SK-N-MC (cell line): Measurements from ENCODE around the gene DDX20.

Source experiments
- DNase-seq: peaks from one replicate; pipeline ENCODE4 v3.0.0-alpha.2; 2011; ENCODE audit warnings: low read depth, low spot score
- H3K27ac ChIP-seq: fragments of 200-600 bp; sonication (generic); 2 replicates; pipeline ENCODE4 v1.5.1; 2016; ENCODE audit warnings: mixed run types
- H3K36me3 ChIP-seq: fragments of 200-600 bp; sonication (generic); 2 replicates; pipeline ENCODE4 v1.6.1; 2017; ENCODE audit warnings: antibody characterized with exemption, low read length, mixed read lengths; ENCODE audit not compliant: insufficient read depth
- H3K4me3 ChIP-seq: fragments of 200-600 bp; sonication (generic); 2 replicates; pipeline ENCODE4 v1.5.1; 2016
- H3K9ac ChIP-seq: fragments of 200-600 bp; sonication (generic); 2 replicates; pipeline ENCODE4 v1.8.0; 2017; ENCODE audit warnings: mixed run types, mixed read lengths; ENCODE audit not compliant: insufficient read length
- H3K9me3 ChIP-seq: fragments of 200-600 bp; sonication (generic); 2 replicates; pipeline ENCODE4 v1.6.1; 2017; ENCODE audit warnings: low read depth, mild to moderate bottlenecking, antibody characterized with exemption, low read length, moderate library complexity, mixed read lengths
- EZH2 ChIP-seq: fragments of 200-600 bp; sonication (generic); IDR thresholded peaks from one replicate; pipeline ENCODE4 v1.6.1; 2017; ENCODE audit warnings: antibody characterized with exemption
- FOXP2 ChIP-seq: optimal IDR thresholded peaks from 2 replicates; pipeline ENCODE3; 2011; ENCODE audit warnings: mild to moderate bottlenecking, moderate library complexity; ENCODE audit not compliant: insufficient read depth; ENCODE audit errors: extremely low read length, control extremely low read depth
- POLR2AphosphoS5 ChIP-seq: IDR thresholded peaks from 2 replicates; pipeline ENCODE4 v1.6.1; 2012; ENCODE audit warnings: mild to moderate bottlenecking, low read depth, low read length, borderline replicate concordance

DDX20 gene

DNA sequence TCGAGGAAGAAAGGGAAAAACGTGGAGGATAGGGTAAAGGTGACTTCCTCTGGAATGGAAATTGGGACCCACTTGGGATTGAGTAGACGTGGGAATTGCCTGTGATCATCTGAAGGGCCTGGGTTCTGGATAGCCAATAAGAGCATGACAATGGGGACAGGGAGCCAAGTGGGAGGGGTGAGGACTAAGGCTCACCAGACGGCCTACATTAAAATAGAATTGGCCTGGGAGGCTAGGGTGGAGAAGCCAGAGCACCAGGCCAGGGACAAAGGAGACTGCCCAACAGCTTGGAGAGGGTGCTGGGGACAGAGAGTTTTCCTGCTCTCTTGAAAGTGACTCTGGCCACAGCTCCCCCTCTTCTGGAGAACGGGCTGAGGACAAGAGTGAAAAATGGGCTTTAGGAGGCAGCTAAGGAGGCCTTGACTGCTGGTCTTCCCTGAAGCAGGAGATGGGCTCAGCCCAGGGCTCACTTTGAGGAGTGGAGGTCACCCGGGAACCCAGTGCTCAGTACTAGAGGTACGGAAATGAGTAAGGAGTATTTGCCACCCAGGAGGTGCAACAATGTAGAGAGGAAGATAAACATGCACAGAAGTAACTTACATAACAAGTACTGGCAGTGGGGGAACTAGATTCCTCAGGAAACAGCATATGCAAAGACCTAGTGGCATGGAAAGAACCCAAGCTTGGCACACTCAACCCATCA is 35.3 kb upstream of the DDX20 start:
- H3K4me3 ChIP-seq, result no peak overlapping the region
- no peak overlapping the region for H3K27ac ChIP-seq
- no peaks in the 10 kb centered on the region for H3K36me3 ChIP-seq
- DNase-seq, result no peak
- no peaks in the 10 kb centered on the region for H3K9me3 ChIP-seq
- TF ChIP-seq FOXP2 (no peak), EZH2 (no peak), POLR2AphosphoS5 (no peak)
- H3K9ac ChIP-seq, result no peak overlapping the region

DNA sequence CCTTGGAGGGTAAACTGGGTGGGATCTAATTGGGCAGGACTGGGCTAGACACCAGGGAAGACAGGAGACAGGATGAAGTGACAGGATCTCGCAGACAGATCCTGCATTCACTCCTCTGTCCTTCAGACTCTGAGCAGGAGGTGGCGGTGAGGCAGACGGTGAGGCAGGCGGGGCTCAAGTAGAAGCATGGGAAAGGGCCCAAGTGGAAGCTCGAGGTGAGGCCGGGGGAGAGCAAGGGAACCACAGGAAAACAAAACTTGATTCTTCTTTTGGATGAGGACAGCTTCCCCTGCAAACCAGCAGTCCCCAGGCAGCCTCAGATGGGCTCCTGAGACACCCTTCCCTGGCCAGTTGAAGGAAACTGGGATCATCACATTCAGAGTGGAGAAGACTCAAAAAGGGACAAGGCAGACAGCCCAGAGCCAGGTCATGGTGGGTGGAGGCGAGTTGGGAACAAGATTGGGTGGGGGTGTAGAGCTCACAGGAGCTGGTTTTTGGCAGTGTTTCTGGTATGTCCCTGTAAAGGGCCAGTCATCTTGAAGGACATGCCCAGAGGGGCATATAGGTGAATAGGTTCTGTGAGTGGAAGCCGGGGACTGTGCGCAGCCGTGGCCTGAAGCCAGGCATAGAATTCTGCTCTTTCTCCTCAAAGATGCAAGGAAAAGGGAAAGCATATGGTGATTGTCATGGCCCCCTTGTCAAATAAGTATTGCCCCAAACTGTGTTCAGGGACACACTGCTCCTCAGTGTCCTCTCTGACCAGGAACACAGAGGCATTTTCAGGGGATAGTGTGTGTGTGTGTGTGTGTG is 34.5 kb upstream of the DDX20 start:
- TF ChIP-seq FOXP2 (no peak), POLR2AphosphoS5 (no peak), EZH2 (no peak)
- Histone ChIP-seq H3K9me3 (no peaks in the 10 kb centered on the region), H3K4me3 (no peak overlapping the region), H3K36me3 (no peaks in the 10 kb centered on the region), H3K9ac (no peak overlapping the region), H3K27ac (no peak overlapping the region)
- no peak for DNase-seq

DNA sequence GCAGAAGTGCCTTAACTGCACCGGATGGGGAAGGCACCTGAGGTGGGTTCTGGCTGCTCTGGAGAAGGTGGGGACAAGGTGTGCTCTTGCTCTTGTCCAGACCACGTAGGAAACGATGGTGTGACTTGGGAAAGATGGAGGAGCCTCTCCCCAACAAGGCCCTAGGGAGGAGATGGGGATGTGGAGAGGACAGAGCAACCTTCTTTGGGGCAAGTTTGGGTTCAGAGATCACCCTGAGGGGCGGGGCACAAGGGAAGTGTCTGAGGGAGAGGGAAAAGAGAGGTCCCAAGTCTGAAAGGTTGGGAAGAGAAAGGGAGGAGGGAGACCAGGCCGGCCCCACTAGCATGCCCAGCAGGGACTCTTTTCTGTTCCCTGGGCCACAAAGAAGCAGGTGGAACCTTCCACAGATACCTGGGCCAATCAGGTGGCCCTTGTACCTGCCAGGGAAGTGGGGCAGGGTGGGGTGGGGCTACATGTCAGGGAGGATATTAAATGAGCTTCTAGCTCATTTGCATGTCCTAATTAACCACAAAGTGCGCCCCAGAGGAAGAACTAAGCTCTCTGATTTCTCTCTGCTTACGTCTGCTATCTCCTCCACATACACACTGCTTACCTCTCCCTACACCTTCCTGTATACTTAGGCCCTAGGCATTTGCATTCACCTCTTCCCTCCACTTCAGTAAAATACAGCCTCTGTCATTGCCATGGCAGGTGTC is 32.5 kb upstream of the DDX20 start:
- TF ChIP-seq POLR2AphosphoS5 (no peak), EZH2 (no peak), FOXP2 (no peak)
- Histone ChIP-seq H3K9ac (no peak overlapping the region), H3K36me3 (no peaks in the 10 kb centered on the region), H3K4me3 (no peak overlapping the region), H3K27ac (no peak overlapping the region), H3K9me3 (no peaks in the 10 kb centered on the region)
- no peak for DNase-seq

DNA sequence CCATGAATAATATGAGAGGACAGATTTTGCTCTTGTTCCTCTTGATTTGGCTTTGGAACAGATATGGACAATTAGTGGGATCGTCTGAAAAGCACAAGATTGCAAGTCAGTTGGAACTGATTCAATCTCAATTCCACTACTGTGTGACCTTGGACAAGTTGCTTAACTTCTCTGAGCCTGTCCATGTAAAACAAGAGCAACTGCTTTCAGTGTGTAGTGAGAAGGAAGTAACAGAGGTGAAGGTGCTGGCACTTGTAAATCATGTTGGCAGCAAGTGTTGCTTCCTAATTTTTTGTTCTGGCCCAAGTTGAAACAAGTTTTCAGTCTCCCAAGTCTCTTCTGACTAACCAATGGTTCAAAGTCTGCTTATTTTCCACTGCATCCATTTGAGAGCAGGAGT is 31.8 kb upstream of the DDX20 start:
- H3K27ac ChIP-seq, result no peak overlapping the region
- no peaks in the 10 kb centered on the region for H3K36me3 ChIP-seq
- no peak overlapping the region for H3K9ac ChIP-seq
- no peak for TF ChIP-seq FOXP2
- TF ChIP-seq POLR2AphosphoS5, result no peak
- H3K4me3 ChIP-seq, result no peak overlapping the region
- H3K9me3 ChIP-seq, result no peaks in the 10 kb centered on the region
- DNase-seq, result no peak

DNA sequence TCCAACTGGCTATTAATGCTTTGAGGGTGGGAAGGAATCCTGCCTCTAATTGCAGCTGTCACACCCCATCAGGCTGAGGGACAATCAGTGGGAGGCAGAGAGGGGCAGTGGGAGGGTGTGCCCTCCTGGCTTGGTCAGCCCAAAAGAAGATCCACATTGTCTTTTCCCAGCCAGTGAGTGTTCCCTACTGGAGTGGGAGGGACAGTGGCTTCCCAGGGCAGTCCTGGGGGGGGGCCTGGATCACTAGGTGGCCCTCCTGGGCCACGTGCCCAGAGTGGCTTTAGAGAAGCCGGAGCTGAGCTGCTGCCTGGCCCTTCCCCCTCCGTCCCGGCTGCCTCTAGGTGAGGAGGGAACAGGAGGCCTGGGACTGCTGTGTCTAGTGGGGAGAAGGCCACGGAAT is 30.5 kb upstream of the DDX20 start:
- Histone ChIP-seq H3K4me3 (no peak overlapping the region), H3K9me3 (no peaks in the 10 kb centered on the region), H3K27ac (no peak overlapping the region), H3K36me3 (no peaks in the 10 kb centered on the region), H3K9ac (no peak overlapping the region)
- TF ChIP-seq FOXP2 (no peak), POLR2AphosphoS5 (no peak), EZH2 (no peak)
- no peak for DNase-seq

DNA sequence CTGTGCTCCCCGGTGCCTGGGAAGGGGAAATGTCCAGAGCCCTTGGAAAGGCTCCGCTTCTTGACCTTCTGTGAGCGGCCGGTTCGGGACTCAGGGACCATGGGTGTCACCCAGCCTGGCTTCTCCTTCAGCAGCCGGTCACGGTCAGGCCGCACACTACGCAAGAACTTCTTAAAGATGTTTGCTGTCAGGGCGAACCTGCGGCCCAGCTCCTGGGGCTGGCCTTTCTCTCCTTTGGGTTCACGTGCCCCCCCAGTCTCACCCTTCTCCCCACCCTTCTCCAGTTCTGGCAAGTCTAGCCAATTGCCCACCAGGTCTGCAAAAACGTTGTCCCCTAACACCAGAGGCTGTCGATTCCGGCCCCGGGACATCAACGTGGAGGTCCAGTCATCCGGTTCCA is 28.6 kb upstream of the DDX20 start:
- Histone ChIP-seq H3K9ac (no peak overlapping the region), H3K36me3 (no peaks in the 10 kb centered on the region), H3K4me3 (no peak overlapping the region), H3K9me3 (no peaks in the 10 kb centered on the region), H3K27ac (no peak overlapping the region)
- TF ChIP-seq EZH2 (no peak), FOXP2 (no peak), POLR2AphosphoS5 (no peak)
- no peak for DNase-seq

DNA sequence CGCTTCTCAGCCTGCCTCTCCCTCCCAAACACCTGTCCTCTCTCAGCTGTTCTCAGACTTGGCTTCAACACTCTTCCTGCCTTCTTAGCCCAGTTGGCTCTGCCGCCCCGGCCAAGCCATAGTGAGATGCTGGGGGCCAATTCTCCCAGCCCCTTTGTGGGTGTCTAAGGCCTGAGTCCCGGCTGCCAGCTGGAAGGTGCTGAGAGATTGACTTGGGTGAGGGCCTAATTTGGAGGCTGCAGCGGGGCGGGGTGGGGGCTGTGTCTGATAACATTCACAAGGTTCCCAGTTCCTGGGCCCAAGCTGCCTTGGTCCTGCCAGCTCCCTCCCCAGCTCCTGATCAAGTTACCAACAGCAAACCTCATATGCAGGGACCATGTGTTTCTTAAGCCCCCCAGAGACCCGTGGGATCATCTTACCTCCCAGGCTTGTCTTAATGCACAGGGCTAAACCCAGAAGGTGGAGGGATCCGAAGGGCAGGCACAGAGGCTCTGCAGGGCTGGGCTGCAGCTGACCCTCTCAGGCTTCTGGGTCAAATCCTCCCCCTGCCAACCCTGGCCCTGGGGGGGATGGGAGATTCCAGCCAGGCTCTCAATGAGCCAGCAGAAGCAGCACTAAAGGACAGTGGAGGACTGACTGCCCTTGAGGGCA is 26.3 kb upstream of the DDX20 start:
- TF ChIP-seq POLR2AphosphoS5 (no peak), EZH2 (no peak), FOXP2 (no peak)
- Histone ChIP-seq H3K4me3 (no peak overlapping the region), H3K36me3 (no peaks in the 10 kb centered on the region), H3K9ac (no peak overlapping the region), H3K27ac (no peak overlapping the region), H3K9me3 (no peaks in the 10 kb centered on the region)
- no peak for DNase-seq

DNA sequence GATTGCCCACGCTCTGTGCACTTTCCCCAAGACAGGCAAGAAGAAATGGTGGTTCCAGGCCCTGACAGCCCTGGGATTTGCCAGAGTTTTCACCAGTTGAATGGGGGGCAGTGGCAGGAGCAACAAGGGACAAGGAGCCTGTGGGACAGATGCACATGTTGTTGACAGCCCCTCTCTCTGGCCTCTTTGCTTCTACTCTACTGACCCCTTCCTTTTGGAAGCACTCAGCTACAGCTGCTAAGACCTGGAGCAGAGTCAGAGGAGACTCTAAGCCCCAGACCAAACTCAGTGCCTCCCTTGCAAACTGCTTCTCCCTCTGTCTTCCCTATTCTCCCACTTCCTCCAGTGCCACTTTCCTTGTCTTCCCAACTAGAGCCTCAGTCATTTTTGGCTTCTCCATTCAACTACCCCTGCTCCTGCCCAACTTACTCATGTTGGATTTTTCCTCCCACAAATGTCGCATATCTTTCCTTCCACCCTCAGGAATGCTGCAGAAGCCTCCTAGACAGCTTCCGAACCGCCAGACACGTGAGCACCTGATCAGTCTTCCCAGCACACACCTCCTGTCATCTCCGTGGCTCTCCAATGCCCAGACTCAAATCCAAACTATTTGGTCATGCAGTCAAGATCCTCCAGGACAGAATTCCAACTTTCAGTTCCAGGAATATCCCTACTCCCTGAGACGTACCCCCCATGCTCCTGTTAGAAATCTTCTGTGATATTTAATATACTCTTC is 25.6 kb upstream of the DDX20 start:
- no peaks in the 10 kb centered on the region for H3K9me3 ChIP-seq
- no peak for TF ChIP-seq EZH2
- no peak for TF ChIP-seq POLR2AphosphoS5
- no peak for TF ChIP-seq FOXP2
- DNase-seq, result no peak
- no peaks in the 10 kb centered on the region for H3K36me3 ChIP-seq
- H3K9ac ChIP-seq, result no peak overlapping the region
- H3K4me3 ChIP-seq, result no peak overlapping the region
- H3K27ac ChIP-seq, result no peak overlapping the region
